Common myeloid progenitor, CD34-positive (primary cell): ENCODE data around the gene MNT.

Source experiments
- CTCF ChIA-PET: fragments of 350-600 bp; sonication (Branson Sonifier 250); formaldehyde crosslinking; loops from one replicate; lab custom pipeline; 2021; ENCODE audit warnings: antibody characterized with exemption; lab: Charles Lee
- POLR2A ChIA-PET: fragments of 350-600 bp; sonication (Branson Sonifier 250); formaldehyde crosslinking; loops from one replicate; lab custom pipeline; 2021; ENCODE audit warnings: antibody characterized with exemption; lab: Charles Lee
- DNase-seq, 3 donors: peaks; one replicate each; pipeline versions ENCODE4 v3.0.0 to v3.0.0-alpha.2; 2013
- H3K27ac ChIP-seq, 2 experiments: 1 replicate in 1 of 2; 2 replicates in 1 of 2; pipeline ENCODE4 v1.7.0; 2013; ENCODE audit warnings: inconsistent platforms in 2 of 2, low read length in 2 of 2, mild to moderate bottlenecking in 2 of 2, low read depth in 1 of 2, moderate library complexity in 1 of 2; ENCODE audit not compliant: severe bottlenecking in 2 of 2, insufficient read depth in 1 of 2, poor library complexity in 1 of 2
- H3K27me3 ChIP-seq, 5 experiments: replicated peaks in 2 of 5; 1 replicate in 3 of 5; 2 replicates in 2 of 5; pipeline versions ENCODE4 v1.6.1 to v1.7.0; 2013; ENCODE audit warnings: low read length in 4 of 5, mild to moderate bottlenecking in 2 of 5, moderate library complexity in 2 of 5, inconsistent platforms in 1 of 5; ENCODE audit not compliant: insufficient read depth in 5 of 5, control insufficient read depth in 4 of 5
- H3K36me3 ChIP-seq, 4 experiments: 1 replicate in 2 of 4; 2 replicates in 2 of 4; pipeline versions ENCODE4 v1.6.1 to v1.7.0; 2013; ENCODE audit warnings: low read length in 3 of 4, control low read depth in 1 of 4, mild to moderate bottlenecking in 1 of 4; ENCODE audit not compliant: control insufficient read depth in 4 of 4, insufficient read depth in 4 of 4
- H3K4me1 ChIP-seq, 4 experiments: 1 replicate in 3 of 4; 2 replicates in 1 of 4; pipeline versions ENCODE4 v1.6.1 to v1.7.1; 2013; ENCODE audit warnings: low read length in 3 of 4, mild to moderate bottlenecking in 3 of 4, control low read depth in 1 of 4, inconsistent platforms in 1 of 4, moderate library complexity in 1 of 4; ENCODE audit not compliant: control insufficient read depth in 4 of 4, insufficient read depth in 4 of 4; ENCODE audit errors: control extremely low read depth in 1 of 4
- H3K4me3 ChIP-seq, 7 experiments: 1 replicate in 4 of 7; 2 replicates in 3 of 7; pipeline versions ENCODE4 v1.5.1 to v1.7.0; 2013; ENCODE audit warnings: mild to moderate bottlenecking in 7 of 7, low read length in 6 of 7, moderate library complexity in 6 of 7, inconsistent platforms in 2 of 7, low read depth in 2 of 7, control low read depth in 1 of 7; ENCODE audit not compliant: insufficient read depth in 4 of 7, control insufficient read depth in 1 of 7; ENCODE audit errors: extremely low read depth in 1 of 7
- H3K9me3 ChIP-seq, 5 experiments: 1 replicate in 4 of 5; 2 replicates in 1 of 5; pipeline versions ENCODE4 v1.6.1 to v1.7.1; 2013; ENCODE audit warnings: low read length in 4 of 5, mild to moderate bottlenecking in 2 of 5, inconsistent platforms in 1 of 5, low read depth in 1 of 5, moderate library complexity in 1 of 5; ENCODE audit not compliant: control insufficient read depth in 4 of 5, insufficient read depth in 2 of 5; ENCODE audit errors: control extremely low read depth in 1 of 5
- WGBS: methylation state at CpG from one replicate; pipeline ENCODE4 v1.1.5; 2013; ENCODE audit not compliant: insufficient coverage; 5-methylcytosine and 5-hydroxymethylcytosine counted together

Gene MNT

DNA sequence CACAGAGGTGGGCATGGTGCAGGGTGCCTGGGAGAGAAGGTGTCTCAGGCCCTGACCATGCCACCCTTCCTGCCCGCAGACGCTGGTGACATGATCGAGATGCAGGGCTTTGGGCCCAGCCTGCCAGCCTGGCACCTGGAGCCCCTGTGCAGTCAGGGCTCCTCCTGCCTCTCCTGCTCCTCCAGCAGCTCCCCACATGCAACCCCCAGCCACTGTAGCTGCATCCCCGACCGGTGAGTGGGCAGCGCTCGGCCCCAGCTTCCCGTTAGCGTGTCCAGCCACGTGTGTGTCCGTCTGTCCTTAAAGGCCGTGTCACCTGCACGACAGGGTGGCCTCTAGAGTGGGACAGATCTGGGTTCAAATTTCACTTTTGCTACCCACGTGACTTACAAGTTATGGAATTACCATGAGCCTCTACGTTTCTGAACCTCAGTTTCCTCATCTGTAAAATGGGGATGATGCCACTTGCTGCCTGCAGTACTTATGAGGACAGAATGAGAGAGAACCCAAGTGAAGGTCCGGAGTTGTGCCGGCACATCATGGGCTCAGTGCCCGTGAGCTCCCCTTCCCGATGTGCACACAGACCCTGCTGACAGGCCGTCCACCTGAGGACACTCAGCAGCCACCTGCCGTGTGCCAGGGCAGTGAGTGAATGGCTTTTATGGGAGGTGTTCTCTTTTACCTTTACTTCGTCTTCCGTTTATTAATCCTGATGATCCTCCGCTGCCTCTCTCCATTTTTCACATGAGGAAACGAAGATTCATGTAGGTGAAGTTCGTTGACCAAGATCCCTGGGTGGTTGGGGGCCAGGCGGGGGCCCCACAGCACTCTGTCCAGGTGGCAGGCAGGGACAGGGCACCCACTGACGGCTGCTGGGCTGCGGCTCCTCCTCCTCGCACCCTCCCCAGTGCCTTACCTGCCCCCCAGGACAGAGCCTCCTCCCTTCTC is 29.4 kb downstream of the MNT start:
- H3K27ac ChIP-seq: no peak overlapping the region
- ChIA-PET POLR2A (no interaction called here), CTCF (interaction anchor here (1.4 to 1.9 kb wide), 3 partner anchors 11 to 23 kb away, joined by 4 to 5 read pairs (median 5); no protein-coding TSS in a partner anchor)
- no peaks in the 10 kb centered on the region for H3K9me3 ChIP-seq
- H3K4me3 ChIP-seq: no peak overlapping the region
- peaks cover 0 to 8% (median 2%) of the 10 kb centered on the region in 4 experiments for H3K4me1 ChIP-seq
- H3K27me3 ChIP-seq: no peaks in the 10 kb centered on the region
- DNase-seq: no peak
- H3K36me3 ChIP-seq: peaks cover 0 to 65% (median 44%) of the 10 kb centered on the region in 4 experiments
- WGBS: 98% methylated on average over 25 of the region's 30 CpGs

GRCh38 chr17:2370211-2370589 is 30.7 kb downstream of the MNT start:
- ChIA-PET POLR2A (no interaction called here), CTCF (interaction anchor here (1.1 to 2.1 kb wide), 6 partner anchors 10 to 46 kb away, joined by 4 to 9 read pairs (median 5); no protein-coding TSS in a partner anchor)
- Histone ChIP-seq H3K9me3 (no peaks in the 10 kb centered on the region), H3K4me1 (peaks cover 0 to 8% (median 2%) of the 10 kb centered on the region in 4 experiments), H3K4me3 (no peak overlapping the region), H3K36me3 (peaks cover 0 to 63% (median 44%) of the 10 kb centered on the region in 4 experiments), H3K27ac (no peak overlapping the region), H3K27me3 (no peaks in the 10 kb centered on the region)
- no peak for DNase-seq
- WGBS: 91% methylated on average over 11 of the region's 11 CpGs

- no peak for DNase-seq
- peaks cover 0 to 8% (median 2%) of the 10 kb centered on the region in 4 experiments for H3K4me1 ChIP-seq
- no peak overlapping the region for H3K4me3 ChIP-seq
- H3K27ac ChIP-seq: no peak overlapping the region
- H3K9me3 ChIP-seq: no peaks in the 10 kb centered on the region
- ChIA-PET POLR2A (no interaction called here), CTCF (interaction anchor here (0.9 to 2.1 kb wide), 7 partner anchors 9 to 46 kb away, joined by 3 to 9 read pairs (median 4); no protein-coding TSS in a partner anchor)
- H3K27me3 ChIP-seq: no peaks in the 10 kb centered on the region
- 94% methylated on average over 19 of the region's 20 CpGs for WGBS
- H3K36me3 ChIP-seq: peaks cover 3 to 65% (median 45%) of the 10 kb centered on the region in 4 experiments
Measured at GRCh38 chr17:2369551-2370210, 31.2 kb downstream of the MNT start.

DNA sequence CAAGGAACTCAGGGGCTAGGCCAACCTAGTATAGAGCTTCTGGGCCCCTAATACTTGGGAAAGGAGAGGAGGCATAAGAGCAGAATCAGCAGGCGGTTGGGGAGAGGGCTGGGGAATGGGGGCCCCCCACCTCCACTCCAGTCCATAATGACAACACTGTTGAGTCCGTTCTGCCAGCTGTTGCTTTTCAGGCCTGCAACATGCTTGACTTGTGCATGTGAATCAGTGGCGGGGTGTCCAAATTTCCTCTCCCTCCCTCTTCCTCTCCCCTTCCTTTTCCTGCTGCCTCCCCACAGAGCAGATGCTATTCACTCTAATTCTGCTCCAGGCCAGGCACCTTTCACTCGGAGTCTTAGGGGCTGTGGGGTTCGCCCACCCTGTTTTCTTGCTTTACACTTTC is 31.8 kb downstream of the MNT start:
- POLR2A ChIA-PET: no interaction called here
- DNase-seq: no peak
- H3K27ac ChIP-seq: no peak overlapping the region
- CTCF ChIA-PET: interaction anchor here (0.6 to 2.1 kb wide), 6 partner anchors 9 to 47 kb away, joined by 3 to 9 read pairs (median 3); no protein-coding TSS in a partner anchor
- H3K9me3 ChIP-seq: no peaks in the 10 kb centered on the region
- peaks cover 3 to 68% (median 49%) of the 10 kb centered on the region in 4 experiments for H3K36me3 ChIP-seq
- H3K4me1 ChIP-seq: peaks cover 0 to 8% (median 2%) of the 10 kb centered on the region in 4 experiments
- no peak overlapping the region for H3K4me3 ChIP-seq
- 76% methylated on average over 2 of the region's 5 CpGs for WGBS
- H3K27me3 ChIP-seq: no peaks in the 10 kb centered on the region

DNA sequence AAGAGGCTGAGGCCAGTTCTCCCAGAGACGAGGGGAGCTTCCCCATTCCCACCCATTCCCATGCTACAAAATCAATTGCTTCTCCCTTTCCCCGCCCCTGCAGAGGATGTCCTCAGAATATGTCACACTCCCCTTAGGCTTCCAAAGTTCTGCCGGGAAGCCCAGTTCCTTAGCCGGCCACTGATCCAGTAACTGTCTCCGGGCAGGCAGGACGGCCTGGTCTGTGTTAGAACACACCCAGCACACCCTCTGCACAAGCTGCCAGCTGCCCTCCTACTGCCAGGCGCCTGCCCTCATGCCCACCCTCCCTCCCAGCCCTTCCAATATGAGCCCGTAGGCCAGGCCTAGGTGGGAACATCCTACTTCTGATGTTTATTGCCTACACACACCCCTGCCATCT is 32.5 kb downstream of the MNT start:
- CTCF ChIA-PET: interaction anchor here (0.6 to 2.1 kb wide), 5 partner anchors 10 to 47 kb away, joined by 3 to 9 read pairs (median 3); no protein-coding TSS in a partner anchor
- no peak overlapping the region for H3K27ac ChIP-seq
- no peaks in the 10 kb centered on the region for H3K9me3 ChIP-seq
- peaks cover 3 to 68% (median 51%) of the 10 kb centered on the region in 4 experiments for H3K36me3 ChIP-seq
- no peak overlapping the region for H3K4me3 ChIP-seq
- peaks cover 0 to 8% (median 2%) of the 10 kb centered on the region in 4 experiments for H3K4me1 ChIP-seq
- POLR2A ChIA-PET: no interaction called here
- no peaks in the 10 kb centered on the region for H3K27me3 ChIP-seq
- WGBS: 96% methylated on average over 7 of the region's 8 CpGs
- DNase-seq: no peak

- H3K9me3 ChIP-seq: no peaks in the 10 kb centered on the region
- peaks cover 3 to 64% (median 50%) of the 10 kb centered on the region in 4 experiments for H3K36me3 ChIP-seq
- no peak for DNase-seq
- ChIA-PET POLR2A (no interaction called here), CTCF (no interaction called here)
- H3K4me3 ChIP-seq: no peak overlapping the region
- H3K4me1 ChIP-seq: peaks cover 0 to 8% (median 2%) of the 10 kb centered on the region in 4 experiments
- no peaks in the 10 kb centered on the region for H3K27me3 ChIP-seq
- WGBS: over 99% methylated on average over 17 of the region's 26 CpGs
- H3K27ac ChIP-seq: no peak overlapping the region
Measured at GRCh38 chr17:2366747-2367494, 33.9 kb downstream of the MNT start.
